Measurements from ENCODE around the gene RPL39L.

DNA sequence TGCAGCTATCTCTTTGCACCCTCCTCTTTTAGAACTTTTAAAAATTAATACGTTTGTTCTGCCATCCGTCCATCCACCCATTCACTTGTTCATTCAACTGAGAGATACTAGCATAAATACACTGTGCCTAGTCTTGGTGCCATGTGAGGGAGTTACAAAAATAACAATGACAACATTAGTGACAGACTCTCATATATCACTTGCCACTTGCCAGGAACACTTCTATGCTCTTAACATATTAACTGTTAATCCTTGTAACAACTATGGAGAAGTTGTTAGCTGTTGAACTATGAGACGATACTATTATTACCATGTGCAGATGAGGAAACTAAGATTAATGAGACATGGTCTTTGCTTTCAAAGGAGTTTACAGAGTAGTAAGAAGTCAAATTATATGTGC is 33.6 kb downstream of the RPL39L start:
- TF ChIP-seq, protein P1, sequence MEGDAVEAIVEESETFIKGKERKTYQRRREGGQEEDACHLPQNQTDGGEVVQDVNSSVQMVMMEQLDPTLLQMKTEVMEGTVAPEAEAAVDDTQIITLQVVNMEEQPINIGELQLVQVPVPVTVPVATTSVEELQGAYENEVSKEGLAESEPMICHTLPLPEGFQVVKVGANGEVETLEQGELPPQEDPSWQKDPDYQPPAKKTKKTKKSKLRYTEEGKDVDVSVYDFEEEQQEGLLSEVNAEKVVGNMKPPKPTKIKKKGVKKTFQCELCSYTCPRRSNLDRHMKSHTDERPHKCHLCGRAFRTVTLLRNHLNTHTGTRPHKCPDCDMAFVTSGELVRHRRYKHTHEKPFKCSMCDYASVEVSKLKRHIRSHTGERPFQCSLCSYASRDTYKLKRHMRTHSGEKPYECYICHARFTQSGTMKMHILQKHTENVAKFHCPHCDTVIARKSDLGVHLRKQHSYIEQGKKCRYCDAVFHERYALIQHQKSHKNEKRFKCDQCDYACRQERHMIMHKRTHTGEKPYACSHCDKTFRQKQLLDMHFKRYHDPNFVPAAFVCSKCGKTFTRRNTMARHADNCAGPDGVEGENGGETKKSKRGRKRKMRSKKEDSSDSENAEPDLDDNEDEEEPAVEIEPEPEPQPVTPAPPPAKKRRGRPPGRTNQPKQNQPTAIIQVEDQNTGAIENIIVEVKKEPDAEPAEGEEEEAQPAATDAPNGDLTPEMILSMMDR (IDR thresholded peaks at IDR 0.05), result no peak
- no peak for TF ChIP-seq POLR2A (IDR thresholded peaks at IDR 0.05)
- no peak for TF ChIP-seq POLR2AphosphoS5 (IDR thresholded peaks at IDR 0.05)
- TF ChIP-seq EP300 (IDR thresholded peaks at IDR 0.05), result no peak

All from upper lobe of left lung (tissue), 4 donors.